ENCODE measurements around the gene ZNF71.

Gene ZNF71

GRCh38 chr19:56660381-56661107 is 65.4 kb downstream of the ZNF71 start:
- no peaks in the 10 kb centered on the region for H3K27me3 ChIP-seq (ENCODE audit: insufficient read depth, poor library complexity, severe bottlenecking)
- DNase-seq (ENCODE audit: low read depth in 1 of 2, low spot score in 1 of 2), result no peak
- H3K27ac ChIP-seq (replicated peaks), result no peak overlapping the region
- H3K4me3 ChIP-seq (replicated peaks; ENCODE audit: insufficient read depth, low read length), result no peak overlapping the region
- TF ChIP-seq POLR2AphosphoS5 (IDR thresholded peaks at IDR 0.05; ENCODE audit: low read depth), result no peak
- no peak for TF ChIP-seq SPI1 (IDR thresholded peaks at IDR 0.05; ENCODE audit: borderline replicate concordance, low read depth)
- TF ChIP-seq REST (IDR thresholded peaks at IDR 0.05; ENCODE audit: insufficient replicate concordance, low read depth), result no peak

- H3K4me3 ChIP-seq (replicated peaks; ENCODE audit: insufficient read depth, low read length), result no peak overlapping the region
- TF ChIP-seq REST (IDR thresholded peaks at IDR 0.05; ENCODE audit: insufficient replicate concordance, low read depth), result no peak
- TF ChIP-seq, protein P1, sequence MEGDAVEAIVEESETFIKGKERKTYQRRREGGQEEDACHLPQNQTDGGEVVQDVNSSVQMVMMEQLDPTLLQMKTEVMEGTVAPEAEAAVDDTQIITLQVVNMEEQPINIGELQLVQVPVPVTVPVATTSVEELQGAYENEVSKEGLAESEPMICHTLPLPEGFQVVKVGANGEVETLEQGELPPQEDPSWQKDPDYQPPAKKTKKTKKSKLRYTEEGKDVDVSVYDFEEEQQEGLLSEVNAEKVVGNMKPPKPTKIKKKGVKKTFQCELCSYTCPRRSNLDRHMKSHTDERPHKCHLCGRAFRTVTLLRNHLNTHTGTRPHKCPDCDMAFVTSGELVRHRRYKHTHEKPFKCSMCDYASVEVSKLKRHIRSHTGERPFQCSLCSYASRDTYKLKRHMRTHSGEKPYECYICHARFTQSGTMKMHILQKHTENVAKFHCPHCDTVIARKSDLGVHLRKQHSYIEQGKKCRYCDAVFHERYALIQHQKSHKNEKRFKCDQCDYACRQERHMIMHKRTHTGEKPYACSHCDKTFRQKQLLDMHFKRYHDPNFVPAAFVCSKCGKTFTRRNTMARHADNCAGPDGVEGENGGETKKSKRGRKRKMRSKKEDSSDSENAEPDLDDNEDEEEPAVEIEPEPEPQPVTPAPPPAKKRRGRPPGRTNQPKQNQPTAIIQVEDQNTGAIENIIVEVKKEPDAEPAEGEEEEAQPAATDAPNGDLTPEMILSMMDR (IDR thresholded peaks at IDR 0.05; ENCODE audit: insufficient read depth, low read length), result no peak
- TF ChIP-seq SPI1 (IDR thresholded peaks at IDR 0.05; ENCODE audit: borderline replicate concordance, low read depth), result no peak
- TF ChIP-seq GABPA (IDR thresholded peaks at IDR 0.05; ENCODE audit: low read depth), result no peak
- no peak for TF ChIP-seq POLR2AphosphoS5 (IDR thresholded peaks at IDR 0.05; ENCODE audit: low read depth)
- H3K27me3 ChIP-seq (ENCODE audit: insufficient read depth, poor library complexity, severe bottlenecking), result no peaks in the 10 kb centered on the region
- H3K27ac ChIP-seq (replicated peaks), result no peak overlapping the region
- DNase-seq (ENCODE audit: low read depth in 1 of 2, low spot score in 1 of 2), result no peak
Measured at GRCh38 chr19:56661248-56661647, 66.1 kb downstream of the ZNF71 start.

DNA sequence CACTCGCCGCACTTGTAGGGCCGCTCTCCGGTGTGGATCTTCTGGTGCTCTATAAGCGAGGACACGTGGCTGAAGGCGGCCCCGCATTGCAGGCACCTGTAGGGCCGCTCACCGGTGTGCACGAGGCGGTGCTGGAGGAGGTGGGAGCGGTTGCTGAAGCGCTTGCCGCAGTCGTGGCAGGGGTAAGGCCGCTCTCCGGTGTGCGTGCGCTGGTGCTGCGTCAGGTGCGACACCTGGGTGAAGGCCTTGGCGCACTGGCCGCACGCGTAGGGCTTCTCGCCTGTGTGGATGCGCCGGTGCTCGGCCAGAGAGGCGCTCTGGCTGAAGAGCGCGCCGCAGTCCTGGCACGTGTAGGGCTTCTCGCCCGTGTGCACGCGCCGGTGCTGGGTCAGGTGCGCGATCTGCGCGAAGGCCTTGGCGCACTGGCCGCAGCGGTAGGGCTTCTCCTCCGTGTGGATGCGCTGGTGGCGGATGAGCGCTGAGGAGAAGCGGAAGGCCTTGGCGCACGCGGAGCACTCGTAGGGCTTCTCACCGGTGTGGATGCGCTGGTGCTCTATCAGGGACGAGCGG is 68.9 kb downstream of the ZNF71 start:
- Histone ChIP-seq H3K4me3 (replicated peaks; ENCODE audit: insufficient read depth, low read length) (no peak overlapping the region), H3K27me3 (ENCODE audit: insufficient read depth, poor library complexity, severe bottlenecking) (no peaks in the 10 kb centered on the region), H3K27ac (replicated peaks) (no peak overlapping the region)
- DNase-seq (ENCODE audit: low read depth in 1 of 2, low spot score in 1 of 2), result no peak
- TF ChIP-seq REST (IDR thresholded peaks at IDR 0.05; ENCODE audit: insufficient replicate concordance, low read depth) (no peak), SPI1 (IDR thresholded peaks at IDR 0.05; ENCODE audit: borderline replicate concordance, low read depth) (no peak), POLR2AphosphoS5 (IDR thresholded peaks at IDR 0.05; ENCODE audit: low read depth) (no peak), GABPA (IDR thresholded peaks at IDR 0.05; ENCODE audit: low read depth) (no peak)
- TF ChIP-seq, protein P1 (IDR thresholded peaks at IDR 0.05; ENCODE audit: insufficient read depth, low read length), result no peak
